Uterus (tissue), 4 donors: ENCODE measurements around the gene OXTR. TPM values are rescaled to one million over a fixed set of nuclear protein-coding genes. Genes with fewer than 3 reads are reported as not detected.

Source experiments
- DNase-seq, 2 donors: peaks; one replicate each; pipeline ENCODE4 v3.0.0-alpha.2; 2019 to 2020
- H3K27ac ChIP-seq, 2 donors: fragments of 200-600 bp; sonication (generic); 1 replicate in 1 of 2; 2 replicates in 1 of 2; pipeline ENCODE4 v1.5.1; 2016 to 2018
- H3K27me3 ChIP-seq, 2 donors: fragments of 200-600 bp; sonication (generic); one replicate each; pipeline ENCODE4 v1.5.1; 2018 to 2019; ENCODE audit warnings: control low read depth in 1 of 2
- H3K36me3 ChIP-seq, 2 donors: fragments of 200-600 bp; sonication (generic); one replicate each; pipeline ENCODE4 v1.5.1; 2019; ENCODE audit warnings: control low read depth in 1 of 2
- H3K4me1 ChIP-seq, 2 donors: fragments of 200-600 bp; sonication (generic); one replicate each; pipeline ENCODE4 v1.5.1; 2018 to 2019; ENCODE audit warnings: control low read depth in 1 of 2
- H3K4me3 ChIP-seq, 2 donors: fragments of 200-600 bp; sonication (generic); 1 replicate in 1 of 2; 2 replicates in 1 of 2; pipeline ENCODE4 v1.5.1; 2018 to 2019; ENCODE audit warnings: mild to moderate bottlenecking in 1 of 2
- H3K9me3 ChIP-seq, 2 donors: fragments of 200-600 bp; sonication (generic); one replicate each; pipeline ENCODE4 v1.5.1; 2019; ENCODE audit warnings: control low read depth in 1 of 2
- POLR2A ChIP-seq, 2 donors: fragments of 450-650 bp; IDR thresholded peaks; one replicate each; pipeline ENCODE4 v1.6.1; 2016; ENCODE audit warnings: antibody characterized with exemption in 2 of 2, mild to moderate bottlenecking in 1 of 2, moderate library complexity in 1 of 2
- intact Hi-C: fragments of 100-400 bp; cut with DNase I; formaldehyde crosslinking; loops from one replicate; pipeline ENCODE4 v1.15.1; 2023; ENCODE audit warnings: low total_unique reads
- total RNA-seq, 4 donors: library from RNA; depleted of rRNA in 3 of 4; stranded (reverse); fragments of >200 nt in 3 of 4; gene quantifications; one replicate each; pipeline versions ENCODE4 v1.1.0 to v1.2.4, GENCODE V29; 2014 to 2023
- TF ChIP-seq, protein P1 (sequence below), 4 experiments: fragments of 200-600 bp in 2 of 4; fragments of 450-650 bp in 2 of 4; sonication (generic) in 2 of 4; IDR thresholded peaks; one replicate each; pipeline ENCODE4 v1.5.1; 2016 to 2019; ENCODE audit warnings: antibody characterized with exemption in 4 of 4, mild to moderate bottlenecking in 2 of 4, moderate library complexity in 1 of 4
- donor health status: DM: yes; HTN: yes; CAD: no.

The OXTR gene
- total RNA-seq, 4 donors from 2014 or later, result 0.27 to 4.4 (median 1.5) TPM; not detected in 1

DNA sequence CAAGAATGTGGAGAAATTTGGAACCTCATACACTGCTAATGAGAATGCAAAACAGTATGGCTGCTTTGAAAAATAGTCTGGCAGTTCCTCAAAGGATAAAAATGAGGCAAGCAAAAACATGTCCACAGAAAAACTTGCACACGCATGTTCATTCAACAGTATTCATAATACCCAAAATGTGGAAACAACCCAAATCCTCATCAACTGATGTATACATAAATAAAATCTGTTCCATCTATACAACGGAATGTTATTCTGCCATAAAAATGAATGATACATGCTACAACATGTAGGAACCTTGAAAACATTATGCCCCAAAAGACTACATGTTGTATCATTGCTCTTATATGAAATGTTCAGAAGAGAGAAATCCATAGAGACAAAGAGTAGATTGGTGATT lies 36.4 kb upstream of the OXTR start:
- no peak overlapping the region for H3K27ac ChIP-seq
- intact Hi-C loops, result no loop called here
- H3K4me3 ChIP-seq, result no peak overlapping the region
- no peaks in the 10 kb centered on the region for H3K36me3 ChIP-seq
- no peaks in the 10 kb centered on the region for H3K27me3 ChIP-seq
- no peaks in the 10 kb centered on the region for H3K9me3 ChIP-seq
- no peaks in the 10 kb centered on the region for H3K4me1 ChIP-seq
- no peak for TF ChIP-seq POLR2A (IDR thresholded peaks at IDR 0.05)
- TF ChIP-seq, protein P1, sequence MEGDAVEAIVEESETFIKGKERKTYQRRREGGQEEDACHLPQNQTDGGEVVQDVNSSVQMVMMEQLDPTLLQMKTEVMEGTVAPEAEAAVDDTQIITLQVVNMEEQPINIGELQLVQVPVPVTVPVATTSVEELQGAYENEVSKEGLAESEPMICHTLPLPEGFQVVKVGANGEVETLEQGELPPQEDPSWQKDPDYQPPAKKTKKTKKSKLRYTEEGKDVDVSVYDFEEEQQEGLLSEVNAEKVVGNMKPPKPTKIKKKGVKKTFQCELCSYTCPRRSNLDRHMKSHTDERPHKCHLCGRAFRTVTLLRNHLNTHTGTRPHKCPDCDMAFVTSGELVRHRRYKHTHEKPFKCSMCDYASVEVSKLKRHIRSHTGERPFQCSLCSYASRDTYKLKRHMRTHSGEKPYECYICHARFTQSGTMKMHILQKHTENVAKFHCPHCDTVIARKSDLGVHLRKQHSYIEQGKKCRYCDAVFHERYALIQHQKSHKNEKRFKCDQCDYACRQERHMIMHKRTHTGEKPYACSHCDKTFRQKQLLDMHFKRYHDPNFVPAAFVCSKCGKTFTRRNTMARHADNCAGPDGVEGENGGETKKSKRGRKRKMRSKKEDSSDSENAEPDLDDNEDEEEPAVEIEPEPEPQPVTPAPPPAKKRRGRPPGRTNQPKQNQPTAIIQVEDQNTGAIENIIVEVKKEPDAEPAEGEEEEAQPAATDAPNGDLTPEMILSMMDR (IDR thresholded peaks at IDR 0.05), result no peak
- DNase-seq, result no peak

DNA sequence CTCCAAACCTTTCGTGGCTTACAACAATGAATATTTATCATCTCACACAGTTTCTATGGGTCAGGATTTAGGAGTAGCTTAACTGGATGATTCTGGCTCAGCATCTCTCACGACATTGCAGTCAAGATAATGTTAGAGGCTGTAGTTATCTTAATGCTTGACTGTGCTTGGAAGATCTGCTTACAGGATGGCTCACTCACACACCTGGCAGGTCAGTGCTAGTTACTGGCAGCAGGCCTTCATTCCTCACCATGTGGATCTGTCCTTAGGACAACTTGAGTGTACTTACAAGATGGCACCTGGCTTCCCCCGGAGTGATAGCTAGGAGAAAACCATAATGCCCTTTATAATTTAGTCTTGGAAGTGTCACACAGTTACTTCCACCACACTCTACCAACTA lies 32.8 kb upstream of the OXTR start:
- Histone ChIP-seq H3K4me1 (no peaks in the 10 kb centered on the region), H3K4me3 (no peak overlapping the region), H3K27me3 (no peaks in the 10 kb centered on the region), H3K9me3 (no peaks in the 10 kb centered on the region), H3K36me3 (no peaks in the 10 kb centered on the region), H3K27ac (no peak overlapping the region)
- intact Hi-C loops, result no loop called here
- no peak for DNase-seq
- no peak for TF ChIP-seq POLR2A (IDR thresholded peaks at IDR 0.05)
- TF ChIP-seq, protein P1 (IDR thresholded peaks at IDR 0.05), result no peak

DNA sequence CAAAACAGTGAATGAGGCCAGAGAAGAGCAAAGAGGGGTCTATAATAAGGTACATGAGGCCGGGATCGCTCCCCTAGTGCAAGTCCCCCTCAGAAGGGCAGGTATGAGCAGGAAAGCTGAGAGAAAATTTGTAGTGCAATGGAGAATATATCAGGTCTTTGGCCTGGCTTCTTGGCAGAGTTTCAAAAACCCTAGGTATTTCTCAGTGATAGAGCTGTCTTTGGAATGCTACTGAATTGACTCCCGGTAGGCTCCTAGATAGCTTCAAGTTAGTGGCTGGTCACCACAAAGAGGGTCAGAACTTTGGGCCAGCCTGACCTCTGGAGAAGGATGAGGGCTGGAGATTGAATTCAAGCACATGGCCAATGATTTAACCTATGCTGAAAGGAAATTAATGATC lies 30.6 kb upstream of the OXTR start:
- H3K4me3 ChIP-seq, result no peak overlapping the region
- H3K27me3 ChIP-seq, result no peaks in the 10 kb centered on the region
- no peaks in the 10 kb centered on the region for H3K36me3 ChIP-seq
- no peak for DNase-seq
- H3K27ac ChIP-seq, result no peak overlapping the region
- intact Hi-C loops, result no loop called here
- H3K4me1 ChIP-seq, result no peaks in the 10 kb centered on the region
- H3K9me3 ChIP-seq, result no peaks in the 10 kb centered on the region
- TF ChIP-seq POLR2A (IDR thresholded peaks at IDR 0.05), result no peak
- TF ChIP-seq, protein P1 (IDR thresholded peaks at IDR 0.05), result no peak

DNA sequence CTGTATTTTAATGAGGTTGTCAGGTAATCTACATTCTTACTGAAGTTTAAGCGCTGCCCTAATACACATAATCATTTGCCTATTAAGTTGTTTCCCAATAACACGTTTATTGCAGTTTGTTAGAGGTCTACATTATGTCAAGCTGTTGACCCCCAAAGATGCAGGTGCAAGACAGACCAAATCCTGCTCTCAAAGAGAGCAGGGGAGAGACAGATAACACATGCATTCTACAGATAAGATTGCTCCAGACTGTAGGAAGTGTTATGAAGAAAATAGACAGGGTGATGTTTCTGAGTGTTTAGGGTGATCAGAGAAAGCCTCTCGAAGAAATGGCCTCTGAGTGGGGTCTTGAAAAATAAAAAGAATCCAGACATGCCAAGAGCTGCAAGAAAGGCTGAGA lies 24.8 kb upstream of the OXTR start:
- Histone ChIP-seq H3K36me3 (no peaks in the 10 kb centered on the region), H3K4me3 (no peak overlapping the region), H3K27me3 (no peaks in the 10 kb centered on the region), H3K4me1 (no peaks in the 10 kb centered on the region), H3K9me3 (peaks cover 0 to 4% of the 10 kb centered on the region in 2 donors), H3K27ac (no peak overlapping the region)
- DNase-seq, result no peak
- intact Hi-C loops, result no loop called here
- TF ChIP-seq, protein P1 (IDR thresholded peaks at IDR 0.05), result no peak
- no peak for TF ChIP-seq POLR2A (IDR thresholded peaks at IDR 0.05)

DNA sequence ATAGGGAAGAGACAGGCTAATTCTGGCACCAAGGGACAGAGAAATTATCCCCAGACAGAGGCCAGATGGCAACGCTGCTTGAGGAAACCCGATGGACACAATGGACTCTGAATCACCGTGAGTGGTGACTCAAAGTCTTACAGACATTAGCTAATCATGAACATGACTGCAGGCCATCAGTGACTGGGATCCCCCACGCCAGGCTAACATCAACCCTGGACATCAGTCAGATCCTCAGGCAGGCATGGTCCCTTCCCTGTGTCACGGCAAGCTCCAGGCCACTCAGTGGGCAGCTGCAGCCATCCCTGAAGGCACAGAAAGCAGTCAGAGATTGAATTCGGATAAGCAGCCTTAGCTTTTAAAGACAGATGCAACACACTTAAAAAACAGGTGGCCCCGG lies 23.8 kb upstream of the OXTR start:
- H3K27me3 ChIP-seq, result no peaks in the 10 kb centered on the region
- no peak overlapping the region for H3K27ac ChIP-seq
- H3K9me3 ChIP-seq, result peaks cover 0 to 8% of the 10 kb centered on the region in 2 donors
- no peaks in the 10 kb centered on the region for H3K4me1 ChIP-seq
- no peak for TF ChIP-seq POLR2A (IDR thresholded peaks at IDR 0.05)
- TF ChIP-seq, protein P1 (IDR thresholded peaks at IDR 0.05), result no peak
- intact Hi-C loops, result no loop called here
- no peaks in the 10 kb centered on the region for H3K36me3 ChIP-seq
- no peak overlapping the region for H3K4me3 ChIP-seq
- DNase-seq, result no peak
